ENCODE results near the gene EML5.

DNA sequence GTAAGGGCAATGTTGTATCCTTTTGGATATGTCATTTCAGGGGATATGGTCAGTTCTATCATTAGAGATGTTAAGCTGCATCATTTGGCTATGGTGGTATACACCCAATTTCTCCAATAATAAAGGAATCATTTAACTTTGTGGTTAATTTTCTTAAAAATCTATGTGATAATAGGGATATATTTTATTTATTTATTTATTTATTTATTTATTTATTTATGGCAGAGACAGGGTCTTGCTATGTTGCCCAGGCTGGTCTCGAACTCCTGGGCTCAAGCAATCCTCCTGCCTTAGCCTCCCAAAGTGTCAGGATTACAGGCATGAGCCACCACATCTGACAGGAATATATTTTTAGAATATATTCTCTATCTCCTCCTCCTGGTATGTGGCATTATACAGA, 85.7 kb downstream of the EML5 start:
- TF ChIP-seq POLR2A (IDR thresholded peaks at IDR 0.05) (no peak), EP300 (IDR thresholded peaks at IDR 0.05) (no peak), CTCF (IDR thresholded peaks at IDR 0.05) (no peak), POLR2AphosphoS5 (IDR thresholded peaks at IDR 0.05) (no peak)

Measured in sigmoid colon (tissue), 4 donors.